Stromal cell of bone marrow (primary cell): Measurements from ENCODE around the gene MANSC1.

ENCODE experiments used
- DNase-seq: peaks from one replicate; pipeline ENCODE4 v3.0.0-alpha.2; 2012; ENCODE audit warnings: low read depth

Gene MANSC1

GRCh38 chr12:12349711-12350665 is at the start of gene MANSC1:
TSS of gene MANSC1 (minus strand) at chr12:12350242. CDS start at chr12:12343314, 6,928 bp downstream.
- DNase-seq, result no peak

DNA sequence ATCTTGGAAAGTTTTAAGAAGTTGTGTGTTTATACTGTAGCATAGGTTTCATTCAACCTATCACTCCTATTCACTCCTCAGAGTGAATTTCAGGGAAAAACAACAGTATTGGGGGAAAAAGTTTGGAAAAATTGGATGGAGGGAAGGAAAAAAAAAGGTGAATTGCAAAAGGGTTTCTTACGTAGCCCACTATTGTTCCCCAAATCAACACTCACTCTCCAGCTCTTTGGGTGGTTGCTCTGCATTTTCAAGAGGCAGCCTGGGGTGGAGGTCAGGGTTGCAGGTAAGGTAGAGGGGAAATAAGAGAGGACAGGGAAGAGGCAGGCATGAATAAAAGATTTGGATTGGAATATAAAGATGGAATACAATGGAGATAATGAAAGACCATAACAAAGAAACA is 49.1 kb upstream of the MANSC1 start:
- no peak for DNase-seq

- peak; percentile 96 for DNase-seq
These were observed 48.2 kb upstream of the MANSC1 start for GRCh38 chr12:12398026-12398859.

- DNase-seq, result no peak
These were observed 47.1 kb upstream of the MANSC1 start for GRCh38 chr12:12397184-12397583.

DNA sequence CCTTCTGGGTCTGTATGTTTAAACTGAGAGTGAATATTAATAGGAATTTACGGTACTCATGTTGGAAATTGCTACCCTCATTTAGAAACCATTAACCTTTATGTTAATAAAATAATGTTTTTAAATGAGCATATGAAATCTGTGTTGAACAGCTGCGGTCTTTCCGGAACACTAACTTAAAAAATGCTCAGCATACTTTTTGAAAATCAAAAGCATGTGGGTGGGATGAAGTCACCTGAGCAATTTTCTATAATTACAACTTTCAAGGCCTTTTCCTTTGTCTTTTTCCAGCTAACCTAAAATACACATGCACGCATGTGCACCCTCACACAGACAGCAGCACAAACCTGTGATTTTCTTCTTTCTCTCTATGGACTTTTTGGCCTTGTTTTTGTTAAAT is 46.7 kb upstream of the MANSC1 start:
- DNase-seq, result no peak

GRCh38 chr12:12393171-12393570 is 43.1 kb upstream of the MANSC1 start:
- DNase-seq, result no peak

GRCh38 chr12:12392413-12392812 is 42.4 kb upstream of the MANSC1 start:
- no peak for DNase-seq

- DNase-seq, result peak; percentile 55
These were observed 37.5 kb upstream of the MANSC1 start for GRCh38 chr12:12387501-12387900.

GRCh38 chr12:12384571-12385340 is 34.7 kb upstream of the MANSC1 start:
- no peak for DNase-seq

- no peak for DNase-seq
These were observed 31.9 kb upstream of the MANSC1 start for GRCh38 chr12:12381982-12382381.

GRCh38 chr12:12380949-12381593 is 31.0 kb upstream of the MANSC1 start:
- DNase-seq, result no peak

DNA sequence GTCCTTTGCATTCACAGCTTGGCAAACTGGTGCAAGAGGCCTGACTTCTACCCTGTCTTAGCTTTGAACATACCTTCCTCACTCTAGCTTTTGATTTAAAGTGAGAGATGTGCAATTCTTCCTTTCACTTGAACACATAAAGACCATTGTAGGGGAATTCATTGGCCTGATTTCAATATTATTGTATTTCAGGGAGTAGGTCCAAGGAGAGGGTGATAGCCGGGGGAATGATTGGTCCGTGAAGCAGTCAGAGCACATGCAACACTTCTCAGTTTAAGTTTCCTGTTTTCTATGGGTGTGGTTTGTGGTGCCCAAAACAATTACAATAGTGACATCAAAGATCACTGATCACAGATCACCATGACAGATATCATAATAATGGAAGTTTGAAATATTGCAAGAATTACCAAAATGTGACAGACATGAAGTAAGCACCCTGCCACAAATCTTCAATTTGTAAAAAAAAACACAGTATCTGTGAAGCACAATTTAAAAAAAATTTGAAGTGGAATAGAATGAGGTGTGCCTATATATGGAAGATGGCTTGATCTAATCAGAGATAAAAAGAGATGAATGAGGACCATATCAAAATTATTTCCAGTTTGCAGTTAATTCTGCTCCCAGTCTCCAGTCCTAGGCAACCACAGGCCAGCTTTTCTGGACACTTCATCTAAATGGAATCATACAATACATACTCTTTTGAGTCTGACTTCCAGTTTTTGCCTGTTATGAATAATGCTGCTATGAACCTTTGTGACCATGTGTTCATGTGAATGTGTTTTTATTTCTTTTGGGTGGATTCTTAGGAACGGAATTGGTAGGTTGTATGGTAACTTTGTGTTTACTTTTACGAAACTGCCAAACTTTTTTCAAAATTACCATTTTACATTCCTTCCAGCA is 30.0 kb upstream of the MANSC1 start:
- peak; percentile 43 for DNase-seq

DNA sequence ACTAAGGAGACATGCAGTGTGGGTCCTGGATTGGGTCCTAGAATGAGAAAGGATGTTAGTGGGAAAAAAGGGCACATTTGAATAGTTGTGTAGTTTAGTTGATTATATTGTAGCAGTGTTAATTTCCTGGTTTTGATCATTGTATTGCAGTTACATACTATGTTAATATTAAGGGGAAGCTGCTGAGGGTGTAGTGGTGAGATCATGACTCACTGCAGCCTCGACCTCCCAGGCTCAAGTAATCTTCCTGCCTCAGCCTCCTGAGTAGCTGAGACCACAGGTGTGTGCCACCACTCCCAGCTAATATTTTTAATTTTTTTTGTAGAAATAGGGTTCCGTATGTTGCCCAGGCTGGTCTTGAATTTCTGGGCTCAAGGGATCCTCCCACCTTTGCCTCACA is 28.6 kb upstream of the MANSC1 start:
- DNase-seq, result no peak

- peak; percentile 59 for DNase-seq
These were observed 26.8 kb upstream of the MANSC1 start for GRCh38 chr12:12376646-12377448.

DNA sequence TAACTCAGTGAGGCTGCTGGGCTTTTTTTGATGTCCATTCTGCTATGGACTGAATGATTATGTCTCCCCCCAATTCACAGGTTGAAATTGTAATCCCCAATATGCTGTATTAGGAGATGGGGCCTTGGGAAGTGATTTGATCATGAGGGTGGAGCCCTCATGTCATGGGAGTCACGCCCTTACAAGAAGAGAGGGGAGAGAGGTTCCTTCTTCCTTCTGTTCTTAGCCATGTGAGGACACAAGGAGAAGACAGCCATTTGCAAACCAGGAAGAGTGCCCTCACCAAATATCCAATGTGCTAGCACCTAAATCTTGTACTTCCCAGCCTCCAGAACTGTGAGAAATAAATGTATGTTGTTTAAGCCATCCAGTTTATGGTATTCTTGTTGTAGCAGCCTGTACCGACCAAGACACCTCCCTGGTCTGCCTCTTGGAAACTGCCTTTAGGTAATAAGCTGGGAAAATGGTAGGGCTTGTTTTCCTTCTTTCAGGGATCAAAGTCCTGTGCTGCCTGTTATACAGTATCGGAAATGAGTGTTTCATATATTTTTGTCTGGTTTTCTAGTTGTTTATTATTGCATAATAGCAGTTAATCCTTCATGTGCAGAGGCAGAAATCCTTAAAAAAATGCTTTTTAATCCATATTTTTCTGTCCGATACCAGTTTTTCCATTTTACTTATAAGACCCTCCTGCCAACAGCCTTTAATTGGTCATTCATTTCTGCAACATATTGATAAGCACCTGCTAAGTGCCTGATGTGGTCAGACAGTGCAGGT is 23.1 kb upstream of the MANSC1 start:
- DNase-seq, result no peak

- no peak for DNase-seq
These were observed 17.5 kb upstream of the MANSC1 start for GRCh38 chr12:12367482-12367998.

DNA sequence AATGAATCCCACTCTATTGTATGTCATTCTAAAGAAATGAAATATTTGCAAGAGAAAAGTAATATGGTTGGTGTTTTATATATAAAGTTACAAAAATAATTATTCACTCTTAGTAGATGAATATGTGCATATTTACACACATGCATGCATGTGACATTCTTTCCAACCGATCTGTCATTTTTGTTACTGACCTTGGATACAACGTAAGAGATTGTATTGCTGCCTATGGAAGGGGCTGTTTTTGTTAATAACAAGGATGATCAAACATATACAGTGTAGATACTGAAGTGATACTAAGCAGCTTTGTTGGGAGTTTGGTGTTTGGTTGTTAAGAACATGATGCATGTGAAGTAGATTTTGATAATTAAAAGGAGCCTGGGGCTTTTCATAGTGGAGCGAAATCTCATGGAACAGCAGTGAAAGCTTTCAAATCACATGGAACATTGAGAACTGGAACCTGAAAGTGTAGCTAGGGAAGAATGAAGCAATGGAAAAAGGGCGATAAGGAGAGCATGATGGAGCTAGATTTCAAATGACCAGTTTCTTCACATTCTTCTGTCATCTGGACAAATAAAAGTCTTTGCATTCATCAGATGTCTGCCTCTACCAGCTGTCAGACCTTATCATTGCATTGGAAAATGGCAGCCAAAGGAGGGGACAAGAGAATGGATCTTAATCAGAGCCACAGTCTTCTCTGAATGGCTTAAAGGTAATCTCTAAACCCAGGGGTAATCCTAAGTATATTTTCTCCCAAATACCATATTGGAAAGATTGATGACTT is 16.8 kb upstream of the MANSC1 start:
- DNase-seq, result no peak

DNA sequence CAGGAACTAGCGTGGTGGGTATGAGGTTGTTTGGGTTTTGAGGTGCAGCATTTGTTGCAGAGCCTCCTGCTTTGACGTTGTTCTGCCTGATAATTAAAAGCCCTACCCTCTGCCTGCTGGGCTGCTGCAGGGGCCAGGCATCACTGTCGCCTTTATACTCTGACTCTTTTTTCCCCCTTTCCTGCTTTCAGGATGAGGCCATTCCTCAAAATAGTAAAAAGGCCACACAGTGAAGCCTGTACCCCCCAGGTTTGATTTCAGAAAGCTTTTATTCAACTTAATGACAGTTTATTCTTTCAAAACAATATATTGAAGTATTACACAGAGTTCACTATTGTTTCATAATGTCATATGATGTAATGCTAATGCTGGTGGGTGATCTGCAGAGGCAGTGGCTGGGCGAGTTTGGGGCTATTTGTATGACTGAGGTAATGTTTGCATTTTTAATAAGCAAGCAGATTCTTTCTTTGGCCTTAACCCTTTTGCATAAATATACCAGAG is 15.9 kb upstream of the MANSC1 start:
- no peak for DNase-seq
